Thyroid gland (tissue), 4 donors: Measurements from ENCODE around the gene RARB.

Experiments
- CTCF ChIP-seq, 6 experiments: fragments of 200-600 bp in 3 of 6; fragments of 450-650 bp in 3 of 6; sonication (generic) in 3 of 6; IDR thresholded peaks; one replicate each; pipeline ENCODE4 v1.5.1; 2016 to 2019; ENCODE audit warnings: antibody characterized with exemption in 6 of 6, mild to moderate bottlenecking in 2 of 6, inconsistent platforms in 1 of 6, moderate library complexity in 1 of 6
- POLR2A ChIP-seq, 2 donors: fragments of 450-650 bp; IDR thresholded peaks; one replicate each; pipeline ENCODE4 v1.6.1; 2017; ENCODE audit warnings: antibody characterized with exemption in 2 of 2, mild to moderate bottlenecking in 2 of 2, moderate library complexity in 1 of 2

- TF ChIP-seq CTCF (IDR thresholded peaks at IDR 0.05): no peak
- no peak for TF ChIP-seq POLR2A (IDR thresholded peaks at IDR 0.05)
These were observed 77.5 kb downstream of the RARB start for GRCh38 chr3:25505581-25505980.
